GM12878 (cell line): ENCODE results near the gene DRAP1. TPM values are rescaled to one million over a fixed set of nuclear protein-coding genes. Genes with fewer than 3 reads are reported as not detected.

Experiments
- ATAC-seq: fragments of 200-7000 bp; cut with Tn5 transposase; 3 replicates; pipeline ENCODE4 v1.9.1; 2020; ENCODE audit warnings: mild to moderate bottlenecking, moderate library complexity
- BruUV-seq: library from RNA; stranded (reverse); fragments of 400-500 nt; replicated peaks from 2 replicates; lab custom pipeline; 2021; lab: Mats Ljungman, UMichigan
- CTCF ChIA-PET: fragments of 300-600 bp; sonication (Branson Sonifier 250); formaldehyde crosslinking; extraction: SDS; loops from one replicate; lab custom pipeline; 2021; ENCODE audit warnings: inconsistent platforms; lab: Yijun Ruan, JAX
- POLR2A ChIA-PET: fragments of 350-600 bp; formaldehyde crosslinking; extraction: SDS; loops from one replicate; lab custom pipeline; 2021; ENCODE audit warnings: inconsistent platforms; lab: Charles Lee
- RAD21 ChIA-PET: fragments of 300-600 bp; sonication (Branson Sonifier 250); formaldehyde crosslinking; loops from one replicate; lab custom pipeline; 2023; ENCODE audit warnings: antibody characterized with exemption; ENCODE audit not compliant: unreplicated experiment; lab: Charles Lee
- SMC1A ChIA-PET: fragments of 300-600 bp; sonication (Branson Sonifier 250); formaldehyde crosslinking; loops from one replicate; lab custom pipeline; 2023; ENCODE audit not compliant: unreplicated experiment, uncharacterized antibody; lab: Charles Lee
- DNase-seq: peaks from one replicate; pipeline ENCODE4 v3.0.0-alpha.2; 2011; ENCODE audit warnings: low read depth, low spot score
- FAIRE-seq: peaks from 3 replicates; lab custom pipeline; 2011; peaks lifted over from hg19 to GRCh38; lab: Jason Lieb, UNC
- H2AFZ ChIP-seq: 2 replicates; pipeline ENCODE4 v1.6.0; 2011; ENCODE audit warnings: low read depth, low read length, control low read depth; ENCODE audit not compliant: control insufficient read depth
- H3K27ac ChIP-seq: 2 replicates; pipeline ENCODE4 v1.5.1; 2011; ENCODE audit warnings: control low read depth; ENCODE audit not compliant: control insufficient read depth, insufficient read depth
- H3K27me3 ChIP-seq, 2 experiments: replicated peaks in 1 of 2; 2 replicates each; pipeline versions ENCODE4 v1.6.0 to v1.6.1; 2011; ENCODE audit warnings: low read length in 1 of 2; ENCODE audit not compliant: control insufficient read depth in 2 of 2, insufficient read depth in 2 of 2
- H3K36me3 ChIP-seq, 2 experiments: 2 replicates each; pipeline ENCODE4 v1.5.1; 2011; ENCODE audit warnings: low read length in 1 of 2; ENCODE audit not compliant: control insufficient read depth in 2 of 2, insufficient read depth in 2 of 2
- H3K4me1 ChIP-seq: 2 replicates; pipeline ENCODE4 v1.6.1; 2011; ENCODE audit warnings: mild to moderate bottlenecking, low read length, moderate library complexity, mixed read lengths; ENCODE audit not compliant: control insufficient read depth, insufficient read depth
- H3K4me2 ChIP-seq: 2 replicates; pipeline ENCODE4 v1.6.0; 2011; ENCODE audit warnings: control low read depth; ENCODE audit not compliant: control insufficient read depth, insufficient read depth
- H3K4me3 ChIP-seq: fragments of 200-600 bp; sonication (generic); 2 replicates; pipeline ENCODE4 v1.5.1; 2016
- H3K79me2 ChIP-seq: 2 replicates; pipeline ENCODE4 v1.6.0; 2011; ENCODE audit warnings: low read length; ENCODE audit not compliant: control insufficient read depth, insufficient read depth
- H3K9ac ChIP-seq: 2 replicates; pipeline ENCODE4 v1.8.0; 2011; ENCODE audit warnings: low read length, control low read depth, mixed read lengths; ENCODE audit not compliant: control insufficient read depth, insufficient read depth
- H3K9me3 ChIP-seq: replicated peaks from 3 replicates; pipeline ENCODE4 v1.5.1; 2011; ENCODE audit warnings: mild to moderate bottlenecking, low read length; ENCODE audit not compliant: control insufficient read depth, insufficient read depth
- H4K20me1 ChIP-seq: 2 replicates; pipeline ENCODE4 v1.6.0; 2011; ENCODE audit not compliant: control insufficient read depth, insufficient read depth
- BMI1 ChIP-seq: fragments of 450-650 bp; IDR thresholded peaks from 2 replicates; pipeline ENCODE4 v1.6.1; 2016; ENCODE audit warnings: mild to moderate bottlenecking, moderate library complexity, borderline replicate concordance
- CREM ChIP-seq: IDR thresholded peaks from 2 replicates; pipeline ENCODE4 v1.6.1; 2014; ENCODE audit warnings: antibody characterized with exemption, low read depth
- FOS ChIP-seq: IDR thresholded peaks from 3 replicates; pipeline ENCODE4 v1.6.1; 2011; ENCODE audit warnings: borderline replicate concordance; ENCODE audit not compliant: insufficient read length; ENCODE audit errors: extremely low read depth
- JUND ChIP-seq: IDR thresholded peaks from 2 replicates; pipeline ENCODE4 v1.6.1; 2012; ENCODE audit warnings: low read depth, mild to moderate bottlenecking, low read length, improper control_type of control experiment, moderate library complexity
- NBN ChIP-seq: fragments of 450-650 bp; IDR thresholded peaks from 2 replicates; pipeline ENCODE4 v1.6.1; 2016
- NFYB ChIP-seq: IDR thresholded peaks from 2 replicates; pipeline ENCODE4 v1.6.1; 2011; ENCODE audit warnings: low read depth, mild to moderate bottlenecking, low read length, improper control_type of control experiment, moderate library complexity; ENCODE audit not compliant: insufficient read depth
- NR2C1 ChIP-seq: fragments of 450-650 bp; IDR thresholded peaks from 2 replicates; pipeline ENCODE4 v1.6.1; 2017; ENCODE audit warnings: antibody characterized with exemption, mild to moderate bottlenecking, moderate library complexity
- PML ChIP-seq: IDR thresholded peaks from 2 replicates; pipeline ENCODE4 v1.6.1; 2012; ENCODE audit warnings: low read length, inconsistent platforms
- RCOR1 ChIP-seq: conservative IDR thresholded peaks from 2 replicates; pipeline ENCODE4 v1.6.1; 2012; ENCODE audit warnings: low read depth, low read length, improper control_type of control experiment
- TAF1 ChIP-seq: IDR thresholded peaks from 2 replicates; pipeline ENCODE4 v1.6.1; 2011; ENCODE audit warnings: mild to moderate bottlenecking, low read depth, low read length, borderline replicate concordance
- ZBED1 ChIP-seq: IDR thresholded peaks from 2 replicates; pipeline ENCODE4 v1.6.1; 2016; ENCODE audit warnings: borderline replicate concordance
- ZSCAN29 ChIP-seq: fragments of 450-650 bp; IDR thresholded peaks from 2 replicates; pipeline ENCODE4 v1.6.1; 2017; ENCODE audit warnings: mild to moderate bottlenecking, moderate library complexity
- WGBS: methylation state at CpG from one replicate; pipeline ENCODE4 v1.1.6; 2016; ENCODE audit warnings: low lambda C conversion rate; ENCODE audit not compliant: insufficient replicate concordance, insufficient coverage; ENCODE audit errors: missing lambda C conversion rate; 5-methylcytosine and 5-hydroxymethylcytosine counted together
- in situ Hi-C: fragments of 300-500 bp; cut with MboI; formaldehyde crosslinking; loops from 9 replicates; pipeline ENCODE4 v1.14.3; 2018; ENCODE audit warnings: mixed read lengths
- intact Hi-C: fragments of 100-400 bp; cut with micrococcal nuclease; formaldehyde crosslinking; loops from one replicate; pipeline ENCODE4 v1.14.2; 2022; ENCODE audit not compliant: unreplicated experiment
- polyA plus RNA-seq, 11 experiments: library from polyadenylated mRNA; depleted of rRNA in 4 of 11; unstranded in 6 of 11; stranded (reverse) in 5 of 11; fragments of >200 nt; fragmentation: Nextera tagmentation in 4 of 11; fragmentation: Illumina TruSeq in 1 of 11; extraction: Ambion mirVana in 4 of 11; extraction: Trizol in 1 of 11; gene quantifications; 1 replicate in 1 of 11; 2 replicates in 10 of 11; pipeline versions ENCODE4 v1.2.1 to v1.2.3, GENCODE V29; 2011 to 2016; ENCODE audit warnings: inconsistent platforms in 2 of 11, missing spikeins in 2 of 11, low read depth in 1 of 11
- total RNA-seq, 4 experiments: library from RNA; depleted of rRNA in 3 of 4; stranded (reverse); fragments of >200 nt in 3 of 4; fragmentation: Illumina TruSeq in 1 of 4; extraction: Trizol in 1 of 4; gene quantifications; 2 replicates each; pipeline versions ENCODE4 v1.2.1 to v1.2.3, GENCODE V29; 2013 to 2021
- TF ChIP-seq, protein P1 (sequence below): fragments of 450-650 bp; IDR thresholded peaks from 2 replicates; pipeline ENCODE4 v1.6.1; 2017; ENCODE audit warnings: low read depth, mild to moderate bottlenecking, moderate library complexity
- TF ChIP-seq, protein P2 (sequence below): fragments of 150-350 bp; IDR thresholded peaks from 2 replicates; pipeline ENCODE4 v1.6.1; 2014; ENCODE audit warnings: mild to moderate bottlenecking, low read depth, low read length
- TF ChIP-seq, protein P3 (sequence below): fragments of 450-650 bp; IDR thresholded peaks from 2 replicates; pipeline ENCODE4 v1.6.1; 2017; ENCODE audit warnings: antibody characterized with exemption, mild to moderate bottlenecking, moderate library complexity

DRAP1 gene
- total and polyA plus RNA-seq, 10 of the 15 experiments (the other 5 are each of a cell fraction or from before 2014, with no cell fraction given) = 9.4 to 163 (median 114) TPM

DNA sequence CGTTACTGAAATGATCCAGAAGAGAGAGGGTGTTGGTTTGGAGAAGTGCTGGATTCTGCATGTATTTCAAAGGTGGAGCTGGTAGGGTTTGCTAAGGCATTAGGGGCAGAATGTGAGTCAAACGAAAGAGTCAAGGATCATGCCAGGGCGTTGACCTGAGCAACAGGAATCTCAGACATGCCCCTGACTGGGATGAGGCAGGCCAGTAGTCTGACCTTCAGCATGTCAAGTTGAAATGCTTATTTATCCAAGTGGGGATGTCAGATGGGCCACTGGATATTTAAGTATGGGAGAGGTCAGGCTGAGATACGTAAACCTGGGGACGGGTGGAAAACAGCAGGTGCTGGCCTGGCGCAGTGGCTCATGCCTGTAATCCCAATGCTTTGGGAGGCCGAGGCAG, 23.3 kb downstream of the DRAP1 start (continued):
- no peak for TF ChIP-seq JUND
- no peak for TF ChIP-seq NR2C1
- no peak for TF ChIP-seq NFYB
- TF ChIP-seq PML = no peak
- TF ChIP-seq TAF1 = no peak
- TF ChIP-seq ZSCAN29 = no peak
- TF ChIP-seq, protein P1, sequence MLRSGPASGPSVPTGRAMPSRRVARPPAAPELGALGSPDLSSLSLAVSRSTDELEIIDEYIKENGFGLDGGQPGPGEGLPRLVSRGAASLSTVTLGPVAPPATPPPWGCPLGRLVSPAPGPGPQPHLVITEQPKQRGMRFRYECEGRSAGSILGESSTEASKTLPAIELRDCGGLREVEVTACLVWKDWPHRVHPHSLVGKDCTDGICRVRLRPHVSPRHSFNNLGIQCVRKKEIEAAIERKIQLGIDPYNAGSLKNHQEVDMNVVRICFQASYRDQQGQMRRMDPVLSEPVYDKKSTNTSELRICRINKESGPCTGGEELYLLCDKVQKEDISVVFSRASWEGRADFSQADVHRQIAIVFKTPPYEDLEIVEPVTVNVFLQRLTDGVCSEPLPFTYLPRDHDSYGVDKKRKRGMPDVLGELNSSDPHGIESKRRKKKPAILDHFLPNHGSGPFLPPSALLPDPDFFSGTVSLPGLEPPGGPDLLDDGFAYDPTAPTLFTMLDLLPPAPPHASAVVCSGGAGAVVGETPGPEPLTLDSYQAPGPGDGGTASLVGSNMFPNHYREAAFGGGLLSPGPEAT = no peak
- no peak for TF ChIP-seq FOS

DNA sequence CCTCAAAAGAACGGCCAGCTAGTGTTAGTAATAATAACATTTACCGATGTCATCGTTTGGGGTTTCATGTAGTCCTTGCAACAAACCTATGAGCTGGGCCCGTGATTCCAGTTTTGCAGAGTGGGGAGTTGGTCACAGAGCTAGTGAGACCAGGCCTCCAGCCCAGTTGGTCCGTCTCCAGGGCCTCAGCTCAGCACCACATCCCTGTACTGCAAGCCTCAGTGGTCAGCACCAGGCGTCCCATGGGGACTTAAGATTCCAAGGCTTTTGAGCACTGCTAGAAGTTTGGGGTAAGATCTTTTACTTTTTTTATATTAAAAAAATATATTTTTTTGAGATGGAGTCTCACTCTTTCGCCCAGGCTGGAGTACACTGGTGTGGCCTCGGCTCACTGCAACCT, 25.0 kb downstream of the DRAP1 start:
- H4K20me1 ChIP-seq = no peaks in the 10 kb centered on the region
- intact Hi-C loops (no loop called here), in situ Hi-C loops (no loop called here)
- ChIA-PET CTCF (interaction anchor here (0.7 to 2.2 kb wide), 4 partner anchors 8 to 102 kb away, joined by 3 to 6 read pairs (median 4); no protein-coding TSS in a partner anchor), SMC1A (no interaction called here), POLR2A (no interaction called here), RAD21 (no interaction called here)
- DNase-seq (no peak), FAIRE-seq (no peak), ATAC-seq (no peak)
- H3K27ac ChIP-seq = no peak overlapping the region
- BruUV-seq = no TSS peak
- H3K27me3 ChIP-seq = no peaks in the 10 kb centered on the region
- TF ChIP-seq NBN (no peak), CREM (no peak), RCOR1 (no peak), ZBED1 (no peak), BMI1 (no peak)
- TF ChIP-seq, protein P2, sequence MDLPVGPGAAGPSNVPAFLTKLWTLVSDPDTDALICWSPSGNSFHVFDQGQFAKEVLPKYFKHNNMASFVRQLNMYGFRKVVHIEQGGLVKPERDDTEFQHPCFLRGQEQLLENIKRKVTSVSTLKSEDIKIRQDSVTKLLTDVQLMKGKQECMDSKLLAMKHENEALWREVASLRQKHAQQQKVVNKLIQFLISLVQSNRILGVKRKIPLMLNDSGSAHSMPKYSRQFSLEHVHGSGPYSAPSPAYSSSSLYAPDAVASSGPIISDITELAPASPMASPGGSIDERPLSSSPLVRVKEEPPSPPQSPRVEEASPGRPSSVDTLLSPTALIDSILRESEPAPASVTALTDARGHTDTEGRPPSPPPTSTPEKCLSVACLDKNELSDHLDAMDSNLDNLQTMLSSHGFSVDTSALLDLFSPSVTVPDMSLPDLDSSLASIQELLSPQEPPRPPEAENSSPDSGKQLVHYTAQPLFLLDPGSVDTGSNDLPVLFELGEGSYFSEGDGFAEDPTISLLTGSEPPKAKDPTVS = no peak
- TF ChIP-seq, protein P3, sequence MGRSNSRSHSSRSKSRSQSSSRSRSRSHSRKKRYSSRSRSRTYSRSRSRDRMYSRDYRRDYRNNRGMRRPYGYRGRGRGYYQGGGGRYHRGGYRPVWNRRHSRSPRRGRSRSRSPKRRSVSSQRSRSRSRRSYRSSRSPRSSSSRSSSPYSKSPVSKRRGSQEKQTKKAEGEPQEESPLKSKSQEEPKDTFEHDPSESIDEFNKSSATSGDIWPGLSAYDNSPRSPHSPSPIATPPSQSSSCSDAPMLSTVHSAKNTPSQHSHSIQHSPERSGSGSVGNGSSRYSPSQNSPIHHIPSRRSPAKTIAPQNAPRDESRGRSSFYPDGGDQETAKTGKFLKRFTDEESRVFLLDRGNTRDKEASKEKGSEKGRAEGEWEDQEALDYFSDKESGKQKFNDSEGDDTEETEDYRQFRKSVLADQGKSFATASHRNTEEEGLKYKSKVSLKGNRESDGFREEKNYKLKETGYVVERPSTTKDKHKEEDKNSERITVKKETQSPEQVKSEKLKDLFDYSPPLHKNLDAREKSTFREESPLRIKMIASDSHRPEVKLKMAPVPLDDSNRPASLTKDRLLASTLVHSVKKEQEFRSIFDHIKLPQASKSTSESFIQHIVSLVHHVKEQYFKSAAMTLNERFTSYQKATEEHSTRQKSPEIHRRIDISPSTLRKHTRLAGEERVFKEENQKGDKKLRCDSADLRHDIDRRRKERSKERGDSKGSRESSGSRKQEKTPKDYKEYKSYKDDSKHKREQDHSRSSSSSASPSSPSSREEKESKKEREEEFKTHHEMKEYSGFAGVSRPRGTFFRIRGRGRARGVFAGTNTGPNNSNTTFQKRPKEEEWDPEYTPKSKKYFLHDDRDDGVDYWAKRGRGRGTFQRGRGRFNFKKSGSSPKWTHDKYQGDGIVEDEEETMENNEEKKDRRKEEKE = no peak
- no peak overlapping the region for H3K4me2 ChIP-seq
- no peak overlapping the region for H2AFZ ChIP-seq
- H3K9ac ChIP-seq = no peak overlapping the region
- H3K36me3 ChIP-seq = no peaks in the 10 kb centered on the region
- no peaks in the 10 kb centered on the region for H3K79me2 ChIP-seq
- peaks cover 8% of the 10 kb centered on the region for H3K4me1 ChIP-seq
- H3K4me3 ChIP-seq = no peak overlapping the region
- H3K9me3 ChIP-seq = no peaks in the 10 kb centered on the region
- WGBS = 55% methylated on average over 8 of the region's 8 CpGs
